ENCODE measurements around the gene RBMY1E.
"Not testable (repeated sequence)": the region's sequence is repeated elsewhere in the genome, so short reads cannot be mapped to it uniquely, and the experiment has no call there.

Gene RBMY1E

GRCh38 chrY:21917932-21918331, at the start of gene RBMY1E:
Gene RBMY1E, minus strand, starts transcription at chrY:21918032. Its CDS starts 1,978 bp downstream, at chrY:21916054.
- H3K9me3 ChIP-seq (ENCODE audit: control insufficient read depth in 1 of 2, low read length in 2 of 2); H3K36me3 ChIP-seq (ENCODE audit: control insufficient read depth in 1 of 2, insufficient read depth in 2 of 2, low read length in 2 of 2); H3K27me3 ChIP-seq (ENCODE audit: low read depth, low read length); H3K4me1 ChIP-seq (ENCODE audit: control insufficient read depth in 1 of 2, insufficient read depth in 2 of 2, low read length in 2 of 2); H3K4me3 ChIP-seq (ENCODE audit: low read depth in 1 of 2, low read length in 2 of 2); H3K27ac ChIP-seq (ENCODE audit: low read length): not testable (repeated sequence)

GRCh38 chrY:21894426-21894825, 23.4 kb downstream of the RBMY1E start, which contains the start of gene RBMY1D:
Gene RBMY1D, minus strand, starts transcription at chrY:21894526. Its CDS starts 2,013 bp downstream, at chrY:21892513.
- H3K27ac ChIP-seq (ENCODE audit: low read length); H3K4me3 ChIP-seq (ENCODE audit: low read depth in 1 of 2, low read length in 2 of 2); H3K27me3 ChIP-seq (ENCODE audit: low read depth, low read length); H3K9me3 ChIP-seq (ENCODE audit: control insufficient read depth in 1 of 2, low read length in 2 of 2); H3K4me1 ChIP-seq (ENCODE audit: control insufficient read depth in 1 of 2, insufficient read depth in 2 of 2, low read length in 2 of 2); H3K36me3 ChIP-seq (ENCODE audit: control insufficient read depth in 1 of 2, insufficient read depth in 2 of 2, low read length in 2 of 2): not testable (repeated sequence)

- not testable (repeated sequence) for H3K27ac ChIP-seq (ENCODE audit: low read length); H3K27me3 ChIP-seq (ENCODE audit: low read depth, low read length); H3K4me1 ChIP-seq (ENCODE audit: control insufficient read depth in 1 of 2, insufficient read depth in 2 of 2, low read length in 2 of 2); H3K36me3 ChIP-seq (ENCODE audit: control insufficient read depth in 1 of 2, insufficient read depth in 2 of 2, low read length in 2 of 2); H3K4me3 ChIP-seq (ENCODE audit: low read depth in 1 of 2, low read length in 2 of 2); H3K9me3 ChIP-seq (ENCODE audit: control insufficient read depth in 1 of 2, low read length in 2 of 2)
Measured at GRCh38 chrY:21869407-21870076, 48.3 kb downstream of the RBMY1E start.

All from muscle layer of duodenum (tissue), 2 donors.